AG10803 (cell line): ENCODE results near the gene OPRL1.

Experiments
- DNase-seq: peaks from one replicate; pipeline ENCODE4 v3.0.0; 2010; ENCODE audit warnings: low read depth
- H3K4me3 ChIP-seq: 2 replicates; pipeline ENCODE4 v1.5.1; 2011; ENCODE audit warnings: mild to moderate bottlenecking, low read length, control low read depth
- TF ChIP-seq, protein P1 (sequence below): conservative IDR thresholded peaks from 2 replicates; pipeline ENCODE4 v1.5.1; 2011; ENCODE audit warnings: mild to moderate bottlenecking, low read length, control low read depth, inconsistent platforms

The OPRL1 gene

DNA sequence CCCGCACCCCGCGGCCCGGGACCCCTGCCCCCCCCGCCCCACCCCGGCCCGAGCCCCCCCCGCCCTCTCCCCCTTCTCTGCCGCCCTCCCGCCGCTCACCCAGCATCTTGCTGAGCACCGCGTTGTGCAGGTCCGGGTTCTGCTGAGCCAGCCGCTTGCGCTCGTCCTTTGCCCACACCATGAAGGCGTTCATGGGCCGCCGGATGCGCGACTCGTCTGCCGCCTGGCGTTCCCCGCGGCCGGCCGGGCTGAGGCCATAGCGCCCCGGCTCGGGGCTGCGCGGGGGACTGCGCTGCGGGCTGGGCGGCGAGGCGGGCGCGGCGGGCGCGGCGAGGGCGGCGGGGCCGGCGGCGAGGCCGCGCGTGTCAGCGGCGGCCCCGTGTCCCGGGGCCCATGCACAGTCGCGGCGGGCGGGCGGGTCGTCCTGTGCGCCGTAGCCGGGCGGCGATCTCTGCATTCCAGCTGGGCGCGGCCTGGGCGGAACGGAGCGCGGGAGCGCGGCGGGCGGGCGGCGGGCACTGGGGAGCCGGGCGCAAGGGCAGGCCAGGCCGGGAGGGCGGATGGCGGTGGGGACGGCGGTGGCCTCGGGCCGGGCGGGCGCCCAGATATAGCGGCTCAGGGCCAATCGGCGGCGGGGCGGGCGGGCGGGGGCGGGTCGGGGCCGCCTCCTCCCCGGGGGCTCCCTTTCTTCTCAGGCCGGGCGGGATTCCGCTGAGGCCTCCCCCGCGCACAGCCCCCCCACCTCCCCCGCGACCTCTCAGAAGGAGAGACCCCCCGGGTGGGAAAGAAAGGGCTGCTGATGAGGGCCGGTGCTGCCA, 30.6 kb upstream of the OPRL1 start, which contains the start of gene SOX18:
SOX18 (minus strand) TSS at position 580 of the 818 bp plus-strand sequence; CDS start at position 457, 123 bp downstream.
- no peak for DNase-seq
- no peak within 1 kb of the TSS for H3K4me3 ChIP-seq
- TF ChIP-seq, protein P1, sequence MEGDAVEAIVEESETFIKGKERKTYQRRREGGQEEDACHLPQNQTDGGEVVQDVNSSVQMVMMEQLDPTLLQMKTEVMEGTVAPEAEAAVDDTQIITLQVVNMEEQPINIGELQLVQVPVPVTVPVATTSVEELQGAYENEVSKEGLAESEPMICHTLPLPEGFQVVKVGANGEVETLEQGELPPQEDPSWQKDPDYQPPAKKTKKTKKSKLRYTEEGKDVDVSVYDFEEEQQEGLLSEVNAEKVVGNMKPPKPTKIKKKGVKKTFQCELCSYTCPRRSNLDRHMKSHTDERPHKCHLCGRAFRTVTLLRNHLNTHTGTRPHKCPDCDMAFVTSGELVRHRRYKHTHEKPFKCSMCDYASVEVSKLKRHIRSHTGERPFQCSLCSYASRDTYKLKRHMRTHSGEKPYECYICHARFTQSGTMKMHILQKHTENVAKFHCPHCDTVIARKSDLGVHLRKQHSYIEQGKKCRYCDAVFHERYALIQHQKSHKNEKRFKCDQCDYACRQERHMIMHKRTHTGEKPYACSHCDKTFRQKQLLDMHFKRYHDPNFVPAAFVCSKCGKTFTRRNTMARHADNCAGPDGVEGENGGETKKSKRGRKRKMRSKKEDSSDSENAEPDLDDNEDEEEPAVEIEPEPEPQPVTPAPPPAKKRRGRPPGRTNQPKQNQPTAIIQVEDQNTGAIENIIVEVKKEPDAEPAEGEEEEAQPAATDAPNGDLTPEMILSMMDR = no peak

DNA sequence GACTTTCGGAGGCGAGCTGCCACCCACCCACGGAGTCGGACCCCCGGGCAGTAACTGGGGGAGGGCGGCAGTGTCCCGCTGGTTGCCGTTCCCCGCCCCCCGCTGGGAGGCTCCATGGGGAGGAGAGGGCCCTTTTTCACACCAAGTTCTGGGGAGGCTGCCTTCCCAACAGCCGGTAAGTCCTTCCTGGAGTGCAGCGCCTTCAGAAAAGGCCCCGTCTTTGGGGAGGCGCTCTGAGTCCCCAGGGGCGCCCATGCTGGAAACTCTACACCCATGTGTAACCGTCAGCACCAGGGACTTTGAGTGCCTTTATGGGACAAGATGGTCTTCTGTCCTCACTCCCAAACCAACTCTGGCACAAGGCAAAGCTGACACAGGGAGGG, 30.0 kb upstream of the OPRL1 start:
- no peak for DNase-seq
- no peak overlapping the region for H3K4me3 ChIP-seq
- TF ChIP-seq, protein P1 = no peak

DNA sequence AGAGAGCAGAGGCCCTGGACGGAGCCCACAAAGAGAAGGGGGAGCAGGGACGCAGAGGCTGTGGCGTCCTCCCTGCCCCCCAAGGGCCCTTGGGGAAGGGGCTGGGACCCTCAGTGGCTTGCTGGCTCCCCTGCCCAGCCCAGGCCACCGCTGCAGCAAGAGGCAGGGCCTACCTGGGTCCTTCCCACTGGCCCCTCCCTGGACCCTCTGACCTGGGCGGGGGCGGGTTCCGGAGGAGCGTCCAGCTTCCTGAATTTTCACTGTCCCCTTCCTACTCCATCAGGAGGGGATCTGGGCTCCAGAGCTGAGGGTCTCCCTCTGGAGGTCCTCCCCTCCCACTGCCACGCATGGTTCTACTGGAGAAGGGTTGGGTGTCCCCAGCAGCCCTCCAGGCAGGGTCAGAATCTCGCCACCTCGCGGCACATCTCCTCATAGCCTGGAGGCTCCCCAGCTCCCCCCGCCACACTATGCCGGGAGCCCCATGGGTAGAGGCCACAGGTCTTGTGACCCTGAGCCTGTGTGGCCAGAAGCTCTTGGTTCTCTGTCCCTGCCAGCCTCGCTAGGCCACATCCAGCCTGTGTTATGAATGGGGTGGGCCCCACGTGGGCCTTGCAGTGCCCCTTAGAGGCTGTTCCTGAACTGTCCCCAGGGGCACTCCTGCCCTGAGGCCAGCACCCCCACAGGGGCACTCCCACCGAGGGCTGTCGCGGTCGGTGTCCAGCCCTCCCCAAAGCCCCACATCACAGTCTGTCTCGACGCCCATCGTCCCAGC, 29.4 kb upstream of the OPRL1 start:
- H3K4me3 ChIP-seq = no peak overlapping the region
- no peak for DNase-seq
- TF ChIP-seq, protein P1 = no peak

- TF ChIP-seq, protein P1 = no peak
- H3K4me3 ChIP-seq = no peak overlapping the region
- DNase-seq = no peak
Observed at GRCh38 chr20:64051033-64051452, 28.8 kb upstream of the OPRL1 start.

DNA sequence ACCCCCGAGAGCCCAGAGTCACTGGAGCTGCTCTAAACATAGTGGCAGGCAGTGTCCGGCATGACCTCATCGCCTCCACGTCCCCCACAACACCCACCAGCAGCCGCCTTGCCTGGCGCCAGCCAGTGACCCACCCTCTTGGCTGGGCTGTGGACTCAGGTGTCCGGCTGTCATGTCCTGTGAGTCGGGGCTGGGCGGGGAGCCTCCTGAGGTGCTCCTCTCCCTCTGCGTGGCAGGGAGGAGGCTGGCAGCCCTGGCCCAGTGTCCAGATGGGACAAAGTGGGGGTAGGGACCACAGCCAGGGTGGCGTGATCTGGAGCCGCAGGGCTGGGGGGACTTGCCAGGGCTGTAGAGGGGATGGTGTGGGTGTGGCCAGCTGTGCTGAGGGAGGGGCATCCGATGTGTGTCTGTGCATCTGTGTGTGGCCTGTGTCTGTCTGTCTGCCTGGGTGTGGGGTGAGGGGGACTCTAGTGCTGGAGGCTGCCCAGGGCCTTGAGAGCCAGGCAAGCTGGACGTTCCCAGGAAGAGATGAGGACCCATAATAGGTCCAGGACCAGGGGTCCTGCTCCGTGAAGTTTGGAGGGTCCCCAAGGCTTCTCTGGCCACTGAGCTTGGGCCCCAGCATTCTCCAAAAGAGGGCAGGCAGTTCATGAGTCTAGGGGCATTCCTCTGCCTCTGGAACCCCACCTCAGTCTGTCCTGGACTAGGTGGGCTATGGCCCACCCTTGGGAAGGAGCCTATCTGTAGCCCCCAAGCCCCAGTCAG, 28.1 kb upstream of the OPRL1 start:
- no peak for DNase-seq
- no peak overlapping the region for H3K4me3 ChIP-seq
- TF ChIP-seq, protein P1 = no peak

GRCh38 chr20:64052326-64052722, 27.6 kb upstream of the OPRL1 start:
- H3K4me3 ChIP-seq = no peak overlapping the region
- TF ChIP-seq, protein P1 = no peak
- DNase-seq = no peak
